GM12878 (cell line): Measurements from ENCODE around the gene ZBTB38. TPM values are rescaled to one million over a fixed set of nuclear protein-coding genes. Genes with fewer than 3 reads are reported as not detected.

Experiments used
- ATAC-seq: fragments of 200-7000 bp; cut with Tn5 transposase; 3 replicates; pipeline ENCODE4 v1.9.1; 2020; ENCODE audit warnings: mild to moderate bottlenecking, moderate library complexity
- BruUV-seq: library from RNA; stranded (reverse); fragments of 400-500 nt; replicated peaks from 2 replicates; lab custom pipeline; 2021; lab: Mats Ljungman, UMichigan
- CTCF ChIA-PET: fragments of 300-600 bp; sonication (Branson Sonifier 250); formaldehyde crosslinking; extraction: SDS; loops from one replicate; lab custom pipeline; 2021; ENCODE audit warnings: inconsistent platforms; lab: Yijun Ruan, JAX
- POLR2A ChIA-PET: fragments of 350-600 bp; formaldehyde crosslinking; extraction: SDS; loops from one replicate; lab custom pipeline; 2021; ENCODE audit warnings: inconsistent platforms; lab: Charles Lee
- RAD21 ChIA-PET: fragments of 300-600 bp; sonication (Branson Sonifier 250); formaldehyde crosslinking; loops from one replicate; lab custom pipeline; 2023; ENCODE audit warnings: antibody characterized with exemption; ENCODE audit not compliant: unreplicated experiment; lab: Charles Lee
- SMC1A ChIA-PET: fragments of 300-600 bp; sonication (Branson Sonifier 250); formaldehyde crosslinking; loops from one replicate; lab custom pipeline; 2023; ENCODE audit not compliant: unreplicated experiment, uncharacterized antibody; lab: Charles Lee
- DNase-seq: peaks from one replicate; pipeline ENCODE4 v3.0.0-alpha.2; 2011; ENCODE audit warnings: low read depth, low spot score
- FAIRE-seq: peaks from 3 replicates; lab custom pipeline; 2011; peaks lifted over from hg19 to GRCh38; lab: Jason Lieb, UNC
- H2AFZ ChIP-seq: 2 replicates; pipeline ENCODE4 v1.6.0; 2011; ENCODE audit warnings: low read depth, low read length, control low read depth; ENCODE audit not compliant: control insufficient read depth
- H3K27ac ChIP-seq: 2 replicates; pipeline ENCODE4 v1.5.1; 2011; ENCODE audit warnings: control low read depth; ENCODE audit not compliant: control insufficient read depth, insufficient read depth
- H3K27me3 ChIP-seq, 2 experiments: replicated peaks in 1 of 2; 2 replicates each; pipeline versions ENCODE4 v1.6.0 to v1.6.1; 2011; ENCODE audit warnings: low read length in 1 of 2; ENCODE audit not compliant: control insufficient read depth in 2 of 2, insufficient read depth in 2 of 2
- H3K36me3 ChIP-seq, 2 experiments: 2 replicates each; pipeline ENCODE4 v1.5.1; 2011; ENCODE audit warnings: low read length in 1 of 2; ENCODE audit not compliant: control insufficient read depth in 2 of 2, insufficient read depth in 2 of 2
- H3K4me1 ChIP-seq: 2 replicates; pipeline ENCODE4 v1.6.1; 2011; ENCODE audit warnings: mild to moderate bottlenecking, low read length, moderate library complexity, mixed read lengths; ENCODE audit not compliant: control insufficient read depth, insufficient read depth
- H3K4me2 ChIP-seq: 2 replicates; pipeline ENCODE4 v1.6.0; 2011; ENCODE audit warnings: control low read depth; ENCODE audit not compliant: control insufficient read depth, insufficient read depth
- H3K4me3 ChIP-seq: fragments of 200-600 bp; sonication (generic); 2 replicates; pipeline ENCODE4 v1.5.1; 2016
- H3K79me2 ChIP-seq: 2 replicates; pipeline ENCODE4 v1.6.0; 2011; ENCODE audit warnings: low read length; ENCODE audit not compliant: control insufficient read depth, insufficient read depth
- H3K9ac ChIP-seq: 2 replicates; pipeline ENCODE4 v1.8.0; 2011; ENCODE audit warnings: low read length, control low read depth, mixed read lengths; ENCODE audit not compliant: control insufficient read depth, insufficient read depth
- H3K9me3 ChIP-seq: replicated peaks from 3 replicates; pipeline ENCODE4 v1.5.1; 2011; ENCODE audit warnings: mild to moderate bottlenecking, low read length; ENCODE audit not compliant: control insufficient read depth, insufficient read depth
- H4K20me1 ChIP-seq: 2 replicates; pipeline ENCODE4 v1.6.0; 2011; ENCODE audit not compliant: control insufficient read depth, insufficient read depth
- ASH2L ChIP-seq: fragments of 300-600, 200-600 bp; sonication (generic); IDR thresholded peaks from 2 replicates; pipeline ENCODE4 v1.6.1; 2017; ENCODE audit warnings: low read depth, mild to moderate bottlenecking, borderline replicate concordance
- BCL11A ChIP-seq: IDR thresholded peaks from 2 replicates; pipeline ENCODE4 v1.6.1; 2011; ENCODE audit warnings: low read depth, low read length
- CBX5 ChIP-seq: sonication (generic); IDR thresholded peaks from 2 replicates; pipeline ENCODE4 v1.6.1; 2016; ENCODE audit warnings: low read depth, moderate library complexity, mild to moderate bottlenecking, inconsistent platforms
- CHD1 ChIP-seq: IDR thresholded peaks from 2 replicates; pipeline ENCODE4 v1.6.1; 2012; ENCODE audit warnings: low read depth, low read length, improper control_type of control experiment
- CREB1 ChIP-seq: IDR thresholded peaks from 2 replicates; pipeline ENCODE4 v1.6.1; 2012; ENCODE audit warnings: low read depth, mild to moderate bottlenecking, inconsistent platforms
- EP300 ChIP-seq, 2 experiments: fragments of 150-350 bp in 1 of 2; IDR thresholded peaks; 2 replicates each; pipeline ENCODE4 v1.6.1; 2011 to 2012; ENCODE audit warnings: low read depth in 2 of 2, low read length in 2 of 2, borderline replicate concordance in 1 of 2, improper control_type of control experiment in 1 of 2, inconsistent platforms in 1 of 2; ENCODE audit not compliant: control insufficient read depth in 1 of 2
- FOXK2 ChIP-seq: fragments of 450-650 bp; IDR thresholded peaks from 2 replicates; pipeline ENCODE4 v1.6.1; 2017; ENCODE audit warnings: mild to moderate bottlenecking, moderate library complexity
- GABPA ChIP-seq: IDR thresholded peaks from 2 replicates; pipeline ENCODE4 v1.6.1; 2014; ENCODE audit warnings: antibody characterized with exemption, low read depth, mild to moderate bottlenecking, inconsistent platforms
- IKZF2 ChIP-seq, 2 experiments: fragments of 450-650 bp; IDR thresholded peaks; 2 replicates each; pipeline ENCODE4 v1.6.1; 2017; ENCODE audit warnings: mild to moderate bottlenecking in 2 of 2, moderate library complexity in 2 of 2
- MEF2A ChIP-seq: IDR thresholded peaks from 2 replicates; pipeline ENCODE4 v1.6.1; 2011; ENCODE audit warnings: low read depth, mild to moderate bottlenecking, low read length, moderate library complexity; ENCODE audit not compliant: insufficient read depth
- MLLT1 ChIP-seq: fragments of 450-650 bp; IDR thresholded peaks from 2 replicates; pipeline ENCODE4 v1.6.1; 2016; ENCODE audit warnings: mild to moderate bottlenecking
- MTA2 ChIP-seq: fragments of 450-650 bp; IDR thresholded peaks from 2 replicates; pipeline ENCODE4 v1.6.1; 2016; ENCODE audit warnings: low read depth, mild to moderate bottlenecking, moderate library complexity
- MTA3 ChIP-seq: IDR thresholded peaks from 2 replicates; pipeline ENCODE4 v1.6.1; 2012; ENCODE audit warnings: low read length, inconsistent platforms, borderline replicate concordance
- NR2C2 ChIP-seq: IDR thresholded peaks from 2 replicates; pipeline ENCODE4 v1.6.1; 2011; ENCODE audit warnings: borderline replicate concordance, low read depth; ENCODE audit not compliant: control insufficient read depth, insufficient read length
- RAD51 ChIP-seq: fragments of 450-650 bp; IDR thresholded peaks from 2 replicates; pipeline ENCODE4 v1.6.1; 2016; ENCODE audit warnings: moderate library complexity, mild to moderate bottlenecking, inconsistent platforms
- RCOR1 ChIP-seq: conservative IDR thresholded peaks from 2 replicates; pipeline ENCODE4 v1.6.1; 2012; ENCODE audit warnings: low read depth, low read length, improper control_type of control experiment
- SP1 ChIP-seq: IDR thresholded peaks from one replicate; pipeline ENCODE4 v1.6.1; 2011; ENCODE audit warnings: low read depth, low read length
- SRF ChIP-seq, 2 experiments: IDR thresholded peaks; 2 replicates each; pipeline ENCODE4 v1.6.1; 2011; ENCODE audit warnings: low read depth in 2 of 2, low read length in 2 of 2, mild to moderate bottlenecking in 1 of 2, moderate library complexity in 1 of 2
- TAF1 ChIP-seq: IDR thresholded peaks from 2 replicates; pipeline ENCODE4 v1.6.1; 2011; ENCODE audit warnings: mild to moderate bottlenecking, low read depth, low read length, borderline replicate concordance
- WGBS: methylation state at CpG from one replicate; pipeline ENCODE4 v1.1.6; 2016; ENCODE audit warnings: low lambda C conversion rate; ENCODE audit not compliant: insufficient replicate concordance, insufficient coverage; ENCODE audit errors: missing lambda C conversion rate; 5-methylcytosine and 5-hydroxymethylcytosine counted together
- in situ Hi-C: fragments of 300-500 bp; cut with MboI; formaldehyde crosslinking; loops from 9 replicates; pipeline ENCODE4 v1.14.3; 2018; ENCODE audit warnings: mixed read lengths
- intact Hi-C: fragments of 100-400 bp; cut with micrococcal nuclease; formaldehyde crosslinking; loops from one replicate; pipeline ENCODE4 v1.14.2; 2022; ENCODE audit not compliant: unreplicated experiment
- polyA plus RNA-seq, 11 experiments: library from polyadenylated mRNA; depleted of rRNA in 4 of 11; unstranded in 6 of 11; stranded (reverse) in 5 of 11; fragments of >200 nt; fragmentation: Nextera tagmentation in 4 of 11; fragmentation: Illumina TruSeq in 1 of 11; extraction: Ambion mirVana in 4 of 11; extraction: Trizol in 1 of 11; gene quantifications; 1 replicate in 1 of 11; 2 replicates in 10 of 11; pipeline versions ENCODE4 v1.2.1 to v1.2.3, GENCODE V29; 2011 to 2016; ENCODE audit warnings: inconsistent platforms in 2 of 11, missing spikeins in 2 of 11, low read depth in 1 of 11
- total RNA-seq, 4 experiments: library from RNA; depleted of rRNA in 3 of 4; stranded (reverse); fragments of >200 nt in 3 of 4; fragmentation: Illumina TruSeq in 1 of 4; extraction: Trizol in 1 of 4; gene quantifications; 2 replicates each; pipeline versions ENCODE4 v1.2.1 to v1.2.3, GENCODE V29; 2013 to 2021
- TF ChIP-seq, protein P1 (sequence below): IDR thresholded peaks from 2 replicates; pipeline ENCODE4 v1.6.1; 2012; ENCODE audit warnings: low read length, inconsistent platforms

Gene ZBTB38
- total and polyA plus RNA-seq, 10 of the 15 experiments (the other 5 are each of a cell fraction or from before 2014, with no cell fraction given), result 34.2 to 115 (median 88.6) TPM

DNA sequence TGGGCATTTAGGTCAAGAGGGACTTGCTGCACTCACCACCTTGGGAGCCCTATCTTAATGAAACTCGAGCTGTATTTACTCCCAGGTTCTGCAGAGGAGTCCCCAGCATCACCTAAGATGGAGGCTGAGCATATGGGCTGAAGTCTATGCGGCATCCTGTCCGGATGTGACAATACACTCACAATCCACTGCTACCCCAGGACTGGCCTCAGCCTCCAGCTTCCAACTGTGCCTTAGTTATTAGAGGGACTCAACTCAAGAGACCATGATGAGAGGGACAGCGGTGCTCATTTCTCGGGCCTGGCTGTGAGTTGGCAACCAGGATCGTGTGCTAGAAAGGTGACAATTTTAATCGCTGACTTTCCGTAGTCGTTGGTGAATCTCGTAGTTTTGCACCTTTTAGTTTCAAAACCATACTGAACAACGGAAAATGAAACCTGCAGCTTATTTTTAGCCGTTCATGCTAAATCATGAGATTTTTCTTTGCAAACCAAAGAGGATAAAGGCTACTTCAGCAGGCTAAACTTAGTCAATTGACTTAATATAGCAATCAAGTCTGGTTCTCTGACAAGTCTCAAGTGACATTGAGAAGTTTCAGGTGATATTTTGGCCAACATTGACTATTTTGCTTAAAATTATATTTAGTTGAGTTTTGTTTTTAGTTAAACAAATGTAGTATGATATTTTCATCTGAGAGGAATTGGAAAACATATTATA is 11.1 kb downstream of the ZBTB38 start:
- in situ Hi-C loops (no loop called here), intact Hi-C loops (no loop called here)
- CTCF ChIA-PET, result interaction anchor here (0.8 to 2.6 kb wide), 9 partner anchors 9 to 76 kb away, joined by 3 to 17 read pairs (median 11); no protein-coding TSS in a partner anchor
- no TSS peak for BruUV-seq
- H3K36me3 ChIP-seq, result no peaks in the 10 kb centered on the region
- H3K4me2 ChIP-seq, result peak overlapping the region; percentile 70
- H3K4me1 ChIP-seq, result peaks cover 81% of the 10 kb centered on the region
- no peaks in the 10 kb centered on the region; the same call in 2 of the 3 replicates for H3K9me3 ChIP-seq
- RAD21 ChIA-PET, result interaction anchor here (0.7 to 14.4 kb wide), 12 partner anchors 10 to 181 kb away, joined by 3 to 387 read pairs (median 6); no protein-coding TSS in a partner anchor
- POLR2A ChIA-PET, result interaction anchor here (0.5 to 18.5 kb wide), 14 partner anchors 8 to 157 kb away, joined by 3 to 453 read pairs (median 5); no protein-coding TSS in a partner anchor
- peak overlapping the region; percentile 94 for H3K27ac ChIP-seq
- peak overlapping the region; percentile 41; the same call in 1 of the 2 replicates for H3K4me3 ChIP-seq
- ATAC-seq (peak; percentile 62), FAIRE-seq (peak; percentile 82), DNase-seq (peak; percentile 95)
- H2AFZ ChIP-seq, result peak overlapping the region; percentile 70
- H3K9ac ChIP-seq, result peak overlapping the region; percentile 68
- H3K79me2 ChIP-seq, result peaks cover 46% of the 10 kb centered on the region
- 0% methylated on average over 12 of the region's 12 CpGs for WGBS
- no peaks in the 10 kb centered on the region for H4K20me1 ChIP-seq
- SMC1A ChIA-PET, result interaction anchor here (0.7 to 19.8 kb wide), 13 partner anchors 10 to 67 kb away, joined by 3 to 573 read pairs (median 15); no protein-coding TSS in a partner anchor
- no peaks in the 10 kb centered on the region for H3K27me3 ChIP-seq
- TF ChIP-seq, protein P1, sequence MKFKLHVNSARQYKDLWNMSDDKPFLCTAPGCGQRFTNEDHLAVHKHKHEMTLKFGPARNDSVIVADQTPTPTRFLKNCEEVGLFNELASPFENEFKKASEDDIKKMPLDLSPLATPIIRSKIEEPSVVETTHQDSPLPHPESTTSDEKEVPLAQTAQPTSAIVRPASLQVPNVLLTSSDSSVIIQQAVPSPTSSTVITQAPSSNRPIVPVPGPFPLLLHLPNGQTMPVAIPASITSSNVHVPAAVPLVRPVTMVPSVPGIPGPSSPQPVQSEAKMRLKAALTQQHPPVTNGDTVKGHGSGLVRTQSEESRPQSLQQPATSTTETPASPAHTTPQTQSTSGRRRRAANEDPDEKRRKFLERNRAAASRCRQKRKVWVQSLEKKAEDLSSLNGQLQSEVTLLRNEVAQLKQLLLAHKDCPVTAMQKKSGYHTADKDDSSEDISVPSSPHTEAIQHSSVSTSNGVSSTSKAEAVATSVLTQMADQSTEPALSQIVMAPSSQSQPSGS, result peak; percentile 98
- TF ChIP-seq RCOR1, result no peak
- TF ChIP-seq BCL11A, result peak; percentile 65
- TF ChIP-seq RAD51, result peak; percentile 66; the same call in 1 of the 2 replicates
- peak; percentile 79 to 84 for TF ChIP-seq IKZF2 (IDR thresholded peaks at IDR 0.05)
- TF ChIP-seq CHD1, result no peak
- peak in 1 of 2 experiments; percentile 74; a peak in 1 of 4 replicates for TF ChIP-seq SRF (IDR thresholded peaks at IDR 0.05; ENCODE audit: low read depth in 2 of 2, low read length in 2 of 2)
- TF ChIP-seq CBX5, result peak; percentile 90
- peak; percentile 57 for TF ChIP-seq CREB1
- TF ChIP-seq GABPA, result peak; percentile 69; the same call in 1 of the 2 replicates
- peak; percentile 92 for TF ChIP-seq MTA2
- TF ChIP-seq ASH2L, result peak; percentile 94; the same call in 1 of the 2 replicates
- peak; percentile 93 for TF ChIP-seq MTA3
- TF ChIP-seq TAF1, result 0 out of 2 replicates have a peak, but pooled peaks have one; percentile 29
- peak; percentile 93 to 98 for TF ChIP-seq EP300 (IDR thresholded peaks at IDR 0.05; ENCODE audit: borderline replicate concordance in 1 of 2, control insufficient read depth in 1 of 2, low read depth in 2 of 2, low read length in 2 of 2)
- no peak for TF ChIP-seq NR2C2
- peak; percentile 100 for TF ChIP-seq MEF2A
- no peak for TF ChIP-seq FOXK2
- TF ChIP-seq MLLT1, result peak; percentile 85
- peak; percentile 60 for TF ChIP-seq SP1
